CD14-positive monocyte (primary cell): ENCODE measurements around the gene CYP27A1. TPM values are rescaled to one million over a fixed set of nuclear protein-coding genes. Genes with fewer than 3 reads are reported as not detected.
"Not testable (repeated sequence)": the region's sequence is repeated elsewhere in the genome, so short reads cannot be mapped to it uniquely, and the experiment has no call there.

ENCODE experiments used
- DNase-seq, 3 donors: peaks; one replicate each; pipeline ENCODE4 v3.0.0-alpha.2; 2011 to 2022
- H2AFZ ChIP-seq: 2 replicates; pipeline ENCODE4 v1.6.0; 2012; ENCODE audit warnings: mild to moderate bottlenecking, low read depth, low read length, inconsistent platforms; ENCODE audit not compliant: insufficient read depth, poor library complexity, severe bottlenecking
- H3K27ac ChIP-seq, 2 donors: 1 replicate in 1 of 2; 2 replicates in 1 of 2; pipeline ENCODE4 v1.5.1; 2012 to 2013; ENCODE audit warnings: low read length in 2 of 2, control low read depth in 1 of 2, inconsistent platforms in 1 of 2, low read depth in 1 of 2, mild to moderate bottlenecking in 1 of 2
- H3K27me3 ChIP-seq, 2 donors: one replicate each; pipeline versions ENCODE4 v1.6.0 to v1.6.1; 2011 to 2013; ENCODE audit warnings: low read length in 2 of 2; ENCODE audit not compliant: control insufficient read depth in 2 of 2, insufficient read depth in 2 of 2
- H3K36me3 ChIP-seq, 2 donors: replicated peaks in 1 of 2; 1 replicate in 1 of 2; 2 replicates in 1 of 2; pipeline versions ENCODE4 v1.5.1 to v1.6.1; 2012 to 2013; ENCODE audit warnings: low read length in 2 of 2, control low read depth in 1 of 2, inconsistent platforms in 1 of 2, mild to moderate bottlenecking in 1 of 2; ENCODE audit not compliant: insufficient read depth in 2 of 2, control insufficient read depth in 1 of 2
- H3K4me1 ChIP-seq, 2 donors: 1 replicate in 1 of 2; 2 replicates in 1 of 2; pipeline versions ENCODE4 v1.5.1 to v1.6.1; 2012 to 2013; ENCODE audit warnings: low read length in 2 of 2, control low read depth in 1 of 2, inconsistent platforms in 1 of 2, mild to moderate bottlenecking in 1 of 2, moderate library complexity in 1 of 2; ENCODE audit not compliant: insufficient read depth in 2 of 2, control insufficient read depth in 1 of 2
- H3K4me2 ChIP-seq: replicated peaks from 2 replicates; pipeline ENCODE3; 2012; ENCODE audit warnings: low read length, moderate library complexity, mild to moderate bottlenecking; ENCODE audit not compliant: poor library complexity, severe bottlenecking; ENCODE audit errors: extremely low read depth
- H3K4me3 ChIP-seq, 3 experiments: fragments of 200-600 bp in 1 of 3; sonication (generic) in 1 of 3; replicated peaks in 1 of 3; 1 replicate in 2 of 3; 2 replicates in 1 of 3; pipeline ENCODE4 v1.5.1; 2011 to 2013; ENCODE audit warnings: low read length in 3 of 3, mild to moderate bottlenecking in 3 of 3, control low read depth in 2 of 3, low read depth in 2 of 3, inconsistent platforms in 1 of 3, moderate library complexity in 1 of 3
- H3K79me2 ChIP-seq: 2 replicates; pipeline ENCODE4 v1.6.0; 2012; ENCODE audit warnings: mild to moderate bottlenecking, control low read depth, inconsistent platforms, low read length, moderate library complexity; ENCODE audit not compliant: insufficient read depth
- H3K9ac ChIP-seq: 2 replicates; pipeline ENCODE4 v1.6.0; 2017; ENCODE audit warnings: low read length, mild to moderate bottlenecking; ENCODE audit not compliant: insufficient read depth, poor library complexity, severe bottlenecking
- H3K9me3 ChIP-seq, 2 donors: replicated peaks in 1 of 2; 1 replicate in 1 of 2; 2 replicates in 1 of 2; pipeline versions ENCODE4 v1.5.1 to v1.6.1; 2012 to 2013; ENCODE audit warnings: low read length in 2 of 2, control low read depth in 1 of 2; ENCODE audit not compliant: control insufficient read depth in 1 of 2, insufficient read depth in 1 of 2
- H4K20me1 ChIP-seq: 2 replicates; pipeline ENCODE4 v1.6.0; 2012; ENCODE audit warnings: mild to moderate bottlenecking, low read length, control low read depth, moderate library complexity; ENCODE audit not compliant: insufficient read depth
- H3K27ac Mint-ChIP-seq, 7 donors: one replicate each; pipeline ENCODE4 v1.8.0; 2020; ENCODE audit warnings: mild to moderate bottlenecking in 7 of 7, mixed read lengths in 7 of 7, moderate library complexity in 6 of 7, inconsistent platforms in 2 of 7
- H3K27me3 Mint-ChIP-seq, 3 donors: one replicate each; pipeline ENCODE4 v1.8.0; 2021 to 2022; ENCODE audit warnings: low read depth in 3 of 3, mild to moderate bottlenecking in 3 of 3, mixed read lengths in 3 of 3, moderate library complexity in 3 of 3, inconsistent platforms in 1 of 3
- H3K36me3 Mint-ChIP-seq, 2 donors: one replicate each; pipeline ENCODE4 v1.8.0; 2020; ENCODE audit warnings: mixed read lengths in 2 of 2, inconsistent platforms in 1 of 2, mild to moderate bottlenecking in 1 of 2
- H3K4me1 Mint-ChIP-seq: one replicate; pipeline ENCODE4 v1.8.0; 2020; ENCODE audit warnings: mild to moderate bottlenecking, mixed read lengths
- H3K4me3 Mint-ChIP-seq, 2 donors: one replicate each; pipeline ENCODE4 v1.8.0; 2020; ENCODE audit warnings: mild to moderate bottlenecking in 2 of 2, mixed read lengths in 2 of 2, moderate library complexity in 1 of 2
- H3K9me3 Mint-ChIP-seq, 7 donors: one replicate each; pipeline ENCODE4 v1.8.0; 2020 to 2022; ENCODE audit warnings: mixed read lengths in 7 of 7, mild to moderate bottlenecking in 6 of 7, moderate library complexity in 6 of 7, inconsistent platforms in 2 of 7
- WGBS: methylation state at CpG from one replicate; pipeline ENCODE4 v1.1.5; 2013; ENCODE audit warnings: missing lambda C conversion rate; ENCODE audit not compliant: insufficient coverage; 5-methylcytosine and 5-hydroxymethylcytosine counted together
- intact Hi-C, 2 donors: fragments of 100-400 bp; cut with micrococcal nuclease; formaldehyde crosslinking; loops; one replicate each; pipeline versions ENCODE4 v1.15.0 to v1.15.1; 2023
- polyA plus RNA-seq, 3 donors: library from polyadenylated mRNA; depleted of rRNA in 1 of 3; unstranded in 2 of 3; stranded (reverse) in 1 of 3; fragments of 300-500 nt in 2 of 3; fragments of >200 nt in 1 of 3; fragmentation: Illumina TruSeq in 2 of 3; gene quantifications; 1 replicate in 2 of 3; 2 replicates in 1 of 3; pipeline ENCODE4 v1.2.3, GENCODE V29; 2012 to 2021
- TF ChIP-seq, protein P1 (sequence below): fragments of 200-600 bp; IDR thresholded peaks from one replicate; pipeline ENCODE4 v1.8.0; 2022; ENCODE audit warnings: antibody characterized with exemption, mild to moderate bottlenecking

Gene CYP27A1
- polyA plus RNA-seq, 3 donors, result 151 to 218 (median 214) TPM

- Mint-ChIP-seq H3K27me3 (peaks cover 11 to 34% (median 26%) of the 10 kb centered on the region in 3 donors), H3K27ac (peak overlapping the region in 3 of 7 donors; percentile 74 to 85 (median 75)), H3K4me1 (peaks cover 13% of the 10 kb centered on the region), H3K9me3 (peaks cover 3 to 13% (median 10%) of the 10 kb centered on the region in 7 donors)
- H3K4me1 ChIP-seq, H3K27me3 ChIP-seq, H3K9ac ChIP-seq, H3K79me2 ChIP-seq, H3K4me2 ChIP-seq, DNase-seq, H3K4me3 ChIP-seq, H2AFZ ChIP-seq, H3K27ac ChIP-seq, H4K20me1 ChIP-seq, H3K4me3 Mint-ChIP-seq, H3K9me3 ChIP-seq, H3K36me3 Mint-ChIP-seq, H3K36me3 ChIP-seq: not testable (repeated sequence)
- WGBS, result 93% methylated on average over 7 of the region's 18 CpGs
- intact Hi-C loops, result loop anchor here (1.0 to 5.0 kb wide), 3 partner anchors 119 to 135 kb away; partner anchors contain the start of gene TTLL4 (in 2 of the 2)
Observed at GRCh38 chr2:218846963-218847362, 65.0 kb downstream of the CYP27A1 start.

DNA sequence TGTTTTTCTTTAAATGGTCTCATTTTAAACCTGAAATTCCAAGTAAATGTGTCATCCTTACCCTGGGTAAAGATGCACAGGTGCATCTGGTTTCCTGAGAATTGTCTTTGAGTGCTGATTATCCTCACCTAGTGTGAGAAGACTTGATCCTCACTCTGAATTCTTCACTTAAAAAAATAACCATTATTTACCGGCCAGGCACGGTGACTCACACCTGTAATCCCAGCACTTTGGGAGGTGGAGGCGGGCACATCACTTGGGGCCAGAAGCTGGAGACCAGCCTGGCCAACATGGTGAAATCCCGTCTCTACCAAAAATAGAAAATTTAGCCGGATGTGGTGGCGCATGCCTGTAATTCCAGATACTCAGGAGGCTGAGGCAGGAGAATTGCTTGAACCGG, 67.8 kb downstream of the CYP27A1 start:
- intact Hi-C loops, result loop anchor here (5.0 kb wide), 2 partner anchors 122 to 137 kb away; partner anchors contain the start of gene TTLL4 (in 2 of the 2)
- TF ChIP-seq, protein P1, sequence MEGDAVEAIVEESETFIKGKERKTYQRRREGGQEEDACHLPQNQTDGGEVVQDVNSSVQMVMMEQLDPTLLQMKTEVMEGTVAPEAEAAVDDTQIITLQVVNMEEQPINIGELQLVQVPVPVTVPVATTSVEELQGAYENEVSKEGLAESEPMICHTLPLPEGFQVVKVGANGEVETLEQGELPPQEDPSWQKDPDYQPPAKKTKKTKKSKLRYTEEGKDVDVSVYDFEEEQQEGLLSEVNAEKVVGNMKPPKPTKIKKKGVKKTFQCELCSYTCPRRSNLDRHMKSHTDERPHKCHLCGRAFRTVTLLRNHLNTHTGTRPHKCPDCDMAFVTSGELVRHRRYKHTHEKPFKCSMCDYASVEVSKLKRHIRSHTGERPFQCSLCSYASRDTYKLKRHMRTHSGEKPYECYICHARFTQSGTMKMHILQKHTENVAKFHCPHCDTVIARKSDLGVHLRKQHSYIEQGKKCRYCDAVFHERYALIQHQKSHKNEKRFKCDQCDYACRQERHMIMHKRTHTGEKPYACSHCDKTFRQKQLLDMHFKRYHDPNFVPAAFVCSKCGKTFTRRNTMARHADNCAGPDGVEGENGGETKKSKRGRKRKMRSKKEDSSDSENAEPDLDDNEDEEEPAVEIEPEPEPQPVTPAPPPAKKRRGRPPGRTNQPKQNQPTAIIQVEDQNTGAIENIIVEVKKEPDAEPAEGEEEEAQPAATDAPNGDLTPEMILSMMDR, result no peak
- H3K79me2 ChIP-seq, result no peaks in the 10 kb centered on the region
- H2AFZ ChIP-seq, result no peak overlapping the region
- no peaks in the 10 kb centered on the region for H3K36me3 ChIP-seq
- peaks cover 14 to 20% of the 10 kb centered on the region in 2 donors for H3K4me1 ChIP-seq
- H4K20me1 ChIP-seq, result no peaks in the 10 kb centered on the region
- H3K27me3 ChIP-seq, result peaks cover 5 to 19% of the 10 kb centered on the region in 2 donors
- H3K9ac ChIP-seq, result no peak overlapping the region
- Mint-ChIP-seq H3K9me3 (peaks cover 0 to 18% (median 2%) of the 10 kb centered on the region in 7 donors), H3K27me3 (peaks cover 25 to 46% (median 45%) of the 10 kb centered on the region in 3 donors), H3K4me1 (peaks cover 24% of the 10 kb centered on the region), H3K27ac (no peak overlapping the region), H3K4me3 (no peak overlapping the region), H3K36me3 (no peaks in the 10 kb centered on the region)
- no peaks in the 10 kb centered on the region for H3K9me3 ChIP-seq
- H3K4me2 ChIP-seq, result no peak overlapping the region
- 100% methylated on average over 2 of the region's 7 CpGs for WGBS
- no peak overlapping the region for H3K4me3 ChIP-seq
- DNase-seq, result no peak
- no peak overlapping the region for H3K27ac ChIP-seq
